ENCODE results near the gene SARS2.

SARS2 gene

DNA sequence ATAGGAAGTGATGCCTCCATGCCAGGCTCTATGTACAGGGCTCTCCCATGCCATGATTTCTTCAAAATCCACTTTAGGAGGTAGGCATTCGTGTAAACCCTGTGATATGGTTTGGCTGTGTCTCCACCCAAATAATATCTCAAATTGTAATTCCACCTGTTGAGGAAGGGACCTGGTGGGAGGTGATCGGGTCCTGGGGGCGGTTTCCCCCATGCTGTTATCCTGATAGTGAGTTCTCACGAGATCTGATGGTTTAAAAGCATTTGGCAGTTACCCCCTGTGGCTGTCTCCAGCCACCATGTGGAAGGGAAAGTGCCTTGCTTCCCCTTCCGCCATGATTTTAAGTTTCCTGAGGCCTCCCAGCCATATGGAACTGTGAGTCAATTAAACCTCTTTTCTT is 8.1 kb downstream of the SARS2 start:
- H3K27me3 ChIP-seq (ENCODE audit: insufficient read depth, low read length), result no peaks in the 10 kb centered on the region
- no peak overlapping the region for H3K27ac ChIP-seq (ENCODE audit: low read length)
- H3K4me1 ChIP-seq (ENCODE audit: insufficient read depth, low read length), result no peaks in the 10 kb centered on the region
- H3K36me3 ChIP-seq (ENCODE audit: insufficient read depth, low read depth, low read length), result peaks cover 45% of the 10 kb centered on the region
- H3K9ac ChIP-seq (ENCODE audit: low read depth, low read length), result no peak overlapping the region
- H3K9me3 ChIP-seq (ENCODE audit: insufficient read depth, low read depth, low read length), result no peaks in the 10 kb centered on the region
- no peak overlapping the region for H3K4me3 ChIP-seq (ENCODE audit: low read length)

DNA sequence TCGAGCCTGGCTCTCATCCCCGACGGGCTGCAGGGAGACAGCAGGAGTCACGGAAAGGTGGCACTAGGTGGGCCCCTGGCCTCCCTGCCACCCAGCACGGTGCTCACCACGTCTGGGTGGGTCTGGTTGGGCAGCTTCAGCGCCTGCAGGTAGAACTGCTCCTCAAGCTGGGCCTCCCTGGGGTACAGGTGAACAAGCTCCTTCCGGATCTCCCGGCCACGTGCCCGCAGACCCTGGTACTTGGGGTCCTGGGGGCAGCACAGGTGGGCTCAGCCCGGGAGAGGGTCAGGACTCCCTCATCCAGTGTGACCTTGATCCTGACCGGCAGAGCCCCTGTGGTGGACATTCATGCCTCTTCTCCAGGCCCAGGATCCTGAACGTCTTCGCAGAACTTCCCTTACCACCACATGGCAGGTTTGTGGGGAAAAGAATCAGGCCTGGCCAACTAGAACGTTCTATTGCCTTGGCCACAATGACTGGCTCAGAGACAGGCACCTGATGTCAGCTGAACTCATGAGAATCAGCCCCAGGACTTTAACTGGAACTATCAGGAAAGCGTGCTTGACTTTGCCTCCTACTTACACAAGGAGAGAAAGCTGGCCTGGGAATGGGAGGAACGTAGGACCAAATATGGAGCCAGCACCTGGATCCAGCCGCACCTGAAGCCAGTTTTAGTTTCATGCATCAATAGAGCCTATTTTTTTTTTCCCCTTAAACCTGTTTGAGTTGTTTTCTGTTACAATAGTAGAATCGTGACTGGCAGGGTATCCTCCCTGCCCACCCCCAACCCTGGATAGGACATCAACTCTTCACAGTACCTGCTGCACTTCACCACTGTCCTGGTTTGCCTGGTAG is 8.9 kb downstream of the SARS2 start:
- Histone ChIP-seq H3K9ac (ENCODE audit: low read depth, low read length) (no peak overlapping the region), H3K9me3 (ENCODE audit: insufficient read depth, low read depth, low read length) (no peaks in the 10 kb centered on the region), H3K36me3 (ENCODE audit: insufficient read depth, low read depth, low read length) (peaks cover 45% of the 10 kb centered on the region), H3K4me1 (ENCODE audit: insufficient read depth, low read length) (no peaks in the 10 kb centered on the region), H3K27me3 (ENCODE audit: insufficient read depth, low read length) (no peaks in the 10 kb centered on the region), H3K27ac (ENCODE audit: low read length) (no peak overlapping the region), H3K4me3 (ENCODE audit: low read length) (no peak overlapping the region)

DNA sequence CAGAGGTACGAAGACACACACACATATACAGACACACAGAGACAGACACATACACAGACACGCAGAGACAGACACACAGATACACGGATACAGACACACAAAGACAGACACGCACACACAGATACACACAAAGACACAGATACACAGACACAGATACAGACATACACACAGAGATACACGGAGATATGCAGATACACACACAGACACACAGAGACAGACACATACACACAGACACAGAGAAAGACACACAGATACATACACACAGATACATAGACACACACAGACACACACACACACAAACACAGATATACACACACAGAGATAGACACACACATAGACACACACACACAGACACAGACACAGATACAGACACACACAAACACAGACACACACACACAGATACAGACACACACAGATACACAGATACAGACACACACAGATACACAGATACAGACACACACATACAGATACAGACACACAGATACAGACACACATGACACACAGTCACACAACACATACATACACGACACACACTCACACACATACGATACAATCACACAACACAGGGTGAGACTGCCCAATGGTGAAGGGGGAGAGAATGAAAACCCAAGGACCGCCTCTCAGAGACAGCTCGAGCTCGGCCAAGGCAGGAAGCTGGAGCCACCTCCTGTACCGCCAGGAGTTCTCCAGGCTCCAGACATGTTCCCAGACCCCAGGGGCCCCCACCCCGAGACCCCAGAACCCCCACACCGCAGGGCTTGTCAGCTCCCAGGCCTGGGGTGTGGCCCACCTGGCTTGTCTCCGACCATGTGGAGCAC is 9.8 kb downstream of the SARS2 start:
- H3K9me3 ChIP-seq (ENCODE audit: insufficient read depth, low read depth, low read length), result no peaks in the 10 kb centered on the region
- H3K27me3 ChIP-seq (ENCODE audit: insufficient read depth, low read length), result no peaks in the 10 kb centered on the region
- no peak overlapping the region for H3K27ac ChIP-seq (ENCODE audit: low read length)
- H3K36me3 ChIP-seq (ENCODE audit: insufficient read depth, low read depth, low read length), result peaks cover 40% of the 10 kb centered on the region
- H3K4me1 ChIP-seq (ENCODE audit: insufficient read depth, low read length), result no peaks in the 10 kb centered on the region
- no peak overlapping the region for H3K4me3 ChIP-seq (ENCODE audit: low read length)
- H3K9ac ChIP-seq (ENCODE audit: low read depth, low read length), result no peak overlapping the region

DNA sequence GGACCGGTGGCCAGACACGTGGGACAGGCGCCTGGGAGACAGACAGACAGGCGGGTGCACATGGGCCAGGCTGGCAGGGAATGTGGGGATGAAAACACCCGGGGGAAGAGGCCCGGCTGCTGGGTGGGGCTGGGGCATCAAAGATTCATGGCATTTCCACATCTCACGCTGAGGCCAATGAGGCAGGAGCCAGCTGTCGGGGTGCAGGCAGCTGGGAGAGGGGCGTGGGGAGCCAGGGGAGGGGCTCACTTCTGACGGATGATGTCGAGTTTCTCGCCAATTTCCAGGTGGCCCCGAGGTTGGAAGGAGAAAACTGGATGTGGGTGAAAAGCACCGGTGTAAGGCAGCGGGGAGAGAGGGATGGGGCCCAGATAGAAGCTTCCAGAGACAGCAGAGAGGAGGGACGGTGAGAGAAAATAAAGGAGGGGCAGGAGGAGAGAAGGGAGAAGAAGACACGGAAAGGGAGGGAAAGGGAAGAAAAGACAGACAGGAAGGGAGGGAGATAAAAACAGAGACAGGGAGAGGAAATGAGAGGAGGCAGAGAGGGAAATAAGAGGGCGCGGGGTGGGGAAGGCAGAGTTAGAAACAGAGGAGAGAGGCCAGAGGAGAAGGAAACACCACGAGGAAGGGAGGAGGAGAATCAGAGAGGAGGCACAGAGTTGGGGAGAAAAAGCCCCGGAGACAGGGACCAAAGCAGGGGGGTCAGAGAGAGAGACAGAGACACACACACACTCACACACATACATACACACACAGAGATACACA is 10.5 kb downstream of the SARS2 start:
- Histone ChIP-seq H3K36me3 (ENCODE audit: insufficient read depth, low read depth, low read length) (peaks cover 32% of the 10 kb centered on the region), H3K4me3 (ENCODE audit: low read length) (no peak overlapping the region), H3K9me3 (ENCODE audit: insufficient read depth, low read depth, low read length) (no peaks in the 10 kb centered on the region), H3K4me1 (ENCODE audit: insufficient read depth, low read length) (no peaks in the 10 kb centered on the region), H3K27me3 (ENCODE audit: insufficient read depth, low read length) (no peaks in the 10 kb centered on the region), H3K9ac (ENCODE audit: low read depth, low read length) (no peak overlapping the region), H3K27ac (ENCODE audit: low read length) (no peak overlapping the region)

DNA sequence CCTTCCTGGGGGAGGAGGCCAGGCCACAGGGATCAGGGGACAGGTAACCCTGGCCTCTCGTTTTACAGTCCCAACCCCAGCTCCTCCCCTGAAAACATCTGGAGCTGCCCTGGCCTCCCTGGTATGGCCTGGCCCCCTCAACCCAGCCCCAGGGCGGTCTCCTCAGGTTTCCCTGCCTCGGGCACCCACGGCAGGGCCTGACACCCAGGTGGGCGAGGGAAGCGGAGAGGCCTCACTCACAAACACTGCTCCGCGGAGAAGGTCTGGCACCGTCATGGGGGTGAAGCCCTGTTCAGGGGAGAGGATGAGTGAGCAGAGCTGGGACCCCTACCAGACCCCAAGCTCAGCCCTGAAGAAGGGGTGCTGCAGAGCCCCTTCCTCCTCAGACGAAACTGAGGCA is 12.0 kb downstream of the SARS2 start:
- Histone ChIP-seq H3K9me3 (ENCODE audit: insufficient read depth, low read depth, low read length) (no peaks in the 10 kb centered on the region), H3K27me3 (ENCODE audit: insufficient read depth, low read length) (no peaks in the 10 kb centered on the region), H3K27ac (ENCODE audit: low read length) (no peak overlapping the region), H3K36me3 (ENCODE audit: insufficient read depth, low read depth, low read length) (peaks cover 20% of the 10 kb centered on the region), H3K9ac (ENCODE audit: low read depth, low read length) (no peak overlapping the region), H3K4me3 (ENCODE audit: low read length) (no peak overlapping the region), H3K4me1 (ENCODE audit: insufficient read depth, low read length) (no peaks in the 10 kb centered on the region)

DNA sequence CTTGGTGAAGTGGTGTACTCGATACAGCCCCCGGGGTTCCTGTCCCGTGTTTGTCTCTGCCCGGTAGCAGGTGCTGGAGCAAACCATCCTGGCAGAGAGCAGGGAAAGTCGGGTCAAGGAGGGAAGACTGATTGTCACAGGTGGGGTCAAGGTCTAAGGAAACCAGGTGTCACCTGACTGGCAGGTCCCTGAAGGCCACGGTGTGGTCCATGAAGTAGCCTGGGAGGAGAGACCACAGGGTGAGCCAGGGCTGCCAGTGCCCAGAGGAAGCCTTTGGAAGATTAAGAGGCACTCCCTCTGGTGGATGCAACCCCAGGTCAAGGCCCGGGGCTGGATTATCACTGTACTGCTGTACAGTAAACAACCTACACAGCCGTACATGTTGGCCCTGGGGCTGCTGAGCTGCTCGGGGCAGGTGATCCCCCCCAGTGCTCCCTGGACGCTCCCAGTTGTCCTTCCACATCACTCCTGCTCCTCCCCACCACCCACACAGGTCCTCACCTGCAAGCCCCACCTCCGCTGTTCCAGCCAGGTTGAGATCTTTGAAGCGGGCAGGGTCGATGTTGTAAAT is 12.6 kb downstream of the SARS2 start:
- Histone ChIP-seq H3K27me3 (ENCODE audit: insufficient read depth, low read length) (0 out of 2 replicates have a peak, but pooled peaks cover under 1% of the 10 kb centered on the region), H3K9ac (ENCODE audit: low read depth, low read length) (no peak overlapping the region), H3K4me1 (ENCODE audit: insufficient read depth, low read length) (no peaks in the 10 kb centered on the region), H3K4me3 (ENCODE audit: low read length) (no peak overlapping the region), H3K27ac (ENCODE audit: low read length) (no peak overlapping the region), H3K9me3 (ENCODE audit: insufficient read depth, low read depth, low read length) (no peaks in the 10 kb centered on the region), H3K36me3 (ENCODE audit: insufficient read depth, low read depth, low read length) (peaks cover 20% of the 10 kb centered on the region)

DNA sequence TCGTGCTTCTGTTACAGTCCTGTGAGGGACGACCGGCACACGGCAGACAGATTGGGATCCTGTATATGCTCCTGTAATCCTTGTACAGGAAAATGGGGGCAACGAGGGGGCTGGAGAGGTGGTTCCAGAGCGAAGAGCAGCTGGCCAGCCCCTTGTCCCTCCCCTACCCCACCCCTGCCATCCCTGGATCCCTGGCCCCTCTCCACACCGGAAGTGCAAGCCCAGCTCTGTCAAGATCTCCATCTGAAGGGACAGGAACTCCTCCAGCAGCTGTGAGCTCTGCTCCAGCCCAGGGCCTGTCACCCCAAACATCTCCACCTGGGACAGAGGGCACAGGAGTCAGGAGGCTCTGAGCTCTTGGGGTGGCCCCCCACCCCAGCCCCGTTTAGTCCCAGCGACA is 13.0 kb downstream of the SARS2 start:
- Histone ChIP-seq H3K9me3 (ENCODE audit: insufficient read depth, low read depth, low read length) (no peaks in the 10 kb centered on the region), H3K4me3 (ENCODE audit: low read length) (no peak overlapping the region), H3K27me3 (ENCODE audit: insufficient read depth, low read length) (peaks cover 5% of the 10 kb centered on the region), H3K4me1 (ENCODE audit: insufficient read depth, low read length) (no peaks in the 10 kb centered on the region), H3K36me3 (ENCODE audit: insufficient read depth, low read depth, low read length) (peaks cover 18% of the 10 kb centered on the region), H3K9ac (ENCODE audit: low read depth, low read length) (no peak overlapping the region), H3K27ac (ENCODE audit: low read length) (no peak overlapping the region)

DNA sequence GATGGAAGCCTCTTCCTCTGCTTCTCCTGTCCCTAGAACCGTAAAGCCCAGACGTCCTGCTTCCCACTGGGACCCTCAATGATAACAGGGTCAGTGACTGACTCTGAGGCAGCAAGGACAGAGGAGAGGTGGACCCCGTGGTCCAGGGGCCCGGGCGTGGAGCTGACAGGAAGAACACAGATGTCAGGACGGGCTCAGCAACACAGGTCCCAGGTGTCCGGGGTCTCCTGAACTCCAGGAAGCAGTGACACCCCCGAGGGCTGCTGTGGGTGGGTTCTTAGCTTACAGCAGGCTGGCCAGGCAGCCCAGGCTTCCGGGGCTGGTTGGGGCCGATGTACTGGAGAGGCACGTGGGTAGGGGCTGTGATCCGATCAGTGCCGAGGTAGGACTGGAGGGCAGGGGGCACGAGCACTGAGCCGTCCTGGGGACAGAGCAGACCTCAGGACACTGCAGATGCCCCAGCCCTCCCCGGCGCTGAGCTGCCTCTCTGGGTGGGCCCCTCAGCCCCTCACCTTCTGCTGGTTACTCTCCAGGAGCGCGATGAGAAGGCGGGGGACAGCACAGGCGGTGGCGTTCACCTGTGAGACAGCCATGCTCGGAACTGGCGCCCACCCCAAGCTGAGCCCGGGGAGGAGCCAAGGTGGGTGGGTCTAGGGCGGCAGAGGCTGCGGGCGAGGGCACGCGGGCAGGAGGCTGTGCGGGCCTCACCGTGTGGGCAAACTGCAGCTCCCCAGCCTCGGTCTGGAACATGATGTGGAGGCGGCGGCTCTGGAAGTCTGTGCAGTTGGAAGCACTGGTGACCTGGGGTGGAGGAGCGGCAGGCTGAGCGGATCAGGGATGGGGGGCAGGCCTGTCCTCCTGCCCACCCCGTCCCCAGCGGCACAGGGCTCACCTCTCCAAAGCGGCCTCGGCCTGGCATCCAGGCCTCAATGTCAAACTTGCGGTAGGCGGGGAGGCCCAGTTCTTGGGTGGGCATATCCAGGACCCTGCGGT is 14.9 kb downstream of the SARS2 start:
- H3K4me3 ChIP-seq (ENCODE audit: low read length), result no peak overlapping the region
- H3K27ac ChIP-seq (ENCODE audit: low read length), result no peak overlapping the region
- peaks cover 21% of the 10 kb centered on the region for H3K27me3 ChIP-seq (ENCODE audit: insufficient read depth, low read length)
- peaks cover 3% of the 10 kb centered on the region for H3K36me3 ChIP-seq (ENCODE audit: insufficient read depth, low read depth, low read length)
- H3K9me3 ChIP-seq (ENCODE audit: insufficient read depth, low read depth, low read length), result no peaks in the 10 kb centered on the region
- H3K9ac ChIP-seq (ENCODE audit: low read depth, low read length), result no peak overlapping the region
- H3K4me1 ChIP-seq (ENCODE audit: insufficient read depth, low read length), result no peaks in the 10 kb centered on the region

DNA sequence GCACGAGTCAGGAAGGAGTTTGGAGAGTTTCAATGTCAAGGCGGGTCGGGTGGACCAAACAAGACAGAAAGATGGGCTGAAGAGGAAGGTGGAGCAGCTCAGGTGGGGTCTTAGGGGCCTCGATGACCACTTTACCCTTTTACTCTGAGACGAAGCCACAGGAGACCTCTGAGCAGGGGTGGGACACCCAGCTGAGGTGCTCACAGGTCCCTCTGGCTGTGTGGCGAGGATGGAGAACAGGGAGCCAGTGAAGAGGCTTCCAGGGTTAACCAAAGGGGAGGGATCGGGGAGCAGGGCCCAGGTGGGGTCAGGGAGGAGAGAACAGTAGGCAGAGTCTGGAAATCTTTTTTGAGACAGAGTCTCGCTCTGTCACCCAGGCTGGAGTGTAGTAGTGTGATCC is 16.6 kb downstream of the SARS2 start:
- H3K36me3 ChIP-seq (ENCODE audit: insufficient read depth, low read depth, low read length), result no peaks in the 10 kb centered on the region
- no peaks in the 10 kb centered on the region for H3K4me1 ChIP-seq (ENCODE audit: insufficient read depth, low read length)
- no peak overlapping the region for H3K9ac ChIP-seq (ENCODE audit: low read depth, low read length)
- no peak overlapping the region for H3K27ac ChIP-seq (ENCODE audit: low read length)
- H3K9me3 ChIP-seq (ENCODE audit: insufficient read depth, low read depth, low read length), result no peaks in the 10 kb centered on the region
- H3K27me3 ChIP-seq (ENCODE audit: insufficient read depth, low read length), result peaks cover 21% of the 10 kb centered on the region
- H3K4me3 ChIP-seq (ENCODE audit: low read length), result no peak overlapping the region

DNA sequence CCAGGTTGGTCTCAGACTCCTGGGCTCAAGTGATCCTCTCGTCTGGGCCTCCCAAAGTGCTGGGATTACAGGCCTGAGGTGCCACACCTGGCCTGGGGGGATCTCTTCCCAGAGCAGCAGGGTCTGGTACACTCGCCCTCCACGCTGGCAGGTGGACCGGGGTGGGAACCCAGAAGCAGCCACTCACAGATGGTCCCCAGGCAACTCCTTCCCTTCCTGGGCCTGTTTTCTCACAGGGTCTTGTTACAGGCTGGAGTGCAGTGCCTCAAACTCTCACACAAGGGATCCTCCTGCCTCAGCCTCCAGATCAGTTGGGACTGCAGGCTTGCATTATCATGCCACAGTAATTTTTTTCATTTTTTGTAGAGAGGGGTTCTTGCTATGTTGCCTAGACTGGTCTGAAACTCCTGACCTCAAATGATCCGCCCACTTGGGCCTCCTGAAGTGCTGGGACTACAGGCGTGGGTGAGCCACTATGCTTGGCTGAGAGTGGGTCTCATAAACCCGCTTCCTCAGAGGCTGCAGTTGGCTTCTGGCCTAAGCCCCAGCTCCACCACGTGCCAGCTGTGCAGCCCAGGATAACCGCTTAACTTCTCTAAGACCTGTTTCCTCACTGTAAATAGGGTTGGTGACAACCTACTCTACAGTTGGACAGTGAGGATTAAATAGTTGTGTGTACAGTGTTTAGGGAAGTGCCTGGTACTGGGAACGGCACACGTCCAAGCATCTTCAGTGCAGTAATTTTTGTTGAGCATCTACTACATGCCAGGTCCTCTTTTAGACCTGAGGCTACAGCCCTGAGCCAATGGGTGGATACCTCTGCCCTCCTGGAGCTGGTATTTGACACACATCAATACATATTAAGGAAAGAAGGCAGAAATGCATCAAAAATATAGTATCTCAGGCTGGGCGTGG is 17.7 kb downstream of the SARS2 start:
- H3K27ac ChIP-seq (ENCODE audit: low read length), result no peak overlapping the region
- no peaks in the 10 kb centered on the region for H3K9me3 ChIP-seq (ENCODE audit: insufficient read depth, low read depth, low read length)
- H3K4me1 ChIP-seq (ENCODE audit: insufficient read depth, low read length), result no peaks in the 10 kb centered on the region
- peaks cover 21% of the 10 kb centered on the region for H3K27me3 ChIP-seq (ENCODE audit: insufficient read depth, low read length)
- no peaks in the 10 kb centered on the region for H3K36me3 ChIP-seq (ENCODE audit: insufficient read depth, low read depth, low read length)
- H3K4me3 ChIP-seq (ENCODE audit: low read length), result no peak overlapping the region
- no peak overlapping the region for H3K9ac ChIP-seq (ENCODE audit: low read depth, low read length)
